ENCODE results near the gene PIGB.

- TF ChIP-seq POLR2A (IDR thresholded peaks at IDR 0.05) (no peak), CTCF (IDR thresholded peaks at IDR 0.05) (no peak)
Observed at GRCh38 chr15:55402707-55403106, 83.7 kb downstream of the PIGB start.

All from esophagus squamous epithelium (tissue), 4 donors.